GM18526 (cell line): ENCODE data around the gene SLC29A2.

Experiments
- POLR2A ChIP-seq: IDR thresholded peaks from 3 replicates; pipeline ENCODE4 v1.6.1; 2011; ENCODE audit not compliant: insufficient read length; ENCODE audit errors: extremely low read depth

The SLC29A2 gene

GRCh38 chr11:66371627-66372415, at the start of gene SLC29A2:
Gene SLC29A2, minus strand, starts transcription at chr11:66371760. Its CDS starts 169 bp downstream, at chr11:66371591.
- peak; percentile 35 for TF ChIP-seq POLR2A

GRCh38 chr11:66420671-66421476, 49.3 kb upstream of the SLC29A2 start, which contains the start of gene NPAS4:
Gene NPAS4, plus strand, starts transcription at chr11:66421035. Its CDS starts 145 bp downstream, at chr11:66421180.
- no peak for TF ChIP-seq POLR2A

- TF ChIP-seq POLR2A = no peak
Observed at GRCh38 chr11:66419825-66420224, 48.3 kb upstream of the SLC29A2 start.

GRCh38 chr11:66418986-66419308, 47.4 kb upstream of the SLC29A2 start:
- TF ChIP-seq POLR2A = no peak

GRCh38 chr11:66418168-66418985, 46.8 kb upstream of the SLC29A2 start:
- TF ChIP-seq POLR2A = no peak

- no peak for TF ChIP-seq POLR2A
Observed at GRCh38 chr11:66417000-66417399, 45.4 kb upstream of the SLC29A2 start.

- no peak for TF ChIP-seq POLR2A
Observed at GRCh38 chr11:66415423-66415822, 43.9 kb upstream of the SLC29A2 start.

GRCh38 chr11:66414120-66414934, 42.8 kb upstream of the SLC29A2 start:
- no peak for TF ChIP-seq POLR2A

- no peak for TF ChIP-seq POLR2A
Observed at GRCh38 chr11:66413167-66413566, 41.6 kb upstream of the SLC29A2 start.

GRCh38 chr11:66412110-66412509, 40.5 kb upstream of the SLC29A2 start:
- TF ChIP-seq POLR2A = no peak

- TF ChIP-seq POLR2A = no peak
Observed at GRCh38 chr11:66411323-66411722, 39.8 kb upstream of the SLC29A2 start.

GRCh38 chr11:66410191-66410590, 38.6 kb upstream of the SLC29A2 start:
- no peak for TF ChIP-seq POLR2A

GRCh38 chr11:66409226-66409625, 37.7 kb upstream of the SLC29A2 start:
- no peak for TF ChIP-seq POLR2A

GRCh38 chr11:66408488-66409214, 37.1 kb upstream of the SLC29A2 start:
- TF ChIP-seq POLR2A = no peak
